ENCODE data around the gene CYP2C18. TPM values are rescaled to one million over a fixed set of nuclear protein-coding genes. Genes with fewer than 3 reads are reported as not detected.
"Not testable (repeated sequence)": the region's sequence is repeated elsewhere in the genome, so short reads cannot be mapped to it uniquely, and the experiment has no call there.

CYP2C18 gene
- total RNA-seq, 4 donors from 2014 or later: 2.7 to 6.8 (median 5.7) TPM

DNA sequence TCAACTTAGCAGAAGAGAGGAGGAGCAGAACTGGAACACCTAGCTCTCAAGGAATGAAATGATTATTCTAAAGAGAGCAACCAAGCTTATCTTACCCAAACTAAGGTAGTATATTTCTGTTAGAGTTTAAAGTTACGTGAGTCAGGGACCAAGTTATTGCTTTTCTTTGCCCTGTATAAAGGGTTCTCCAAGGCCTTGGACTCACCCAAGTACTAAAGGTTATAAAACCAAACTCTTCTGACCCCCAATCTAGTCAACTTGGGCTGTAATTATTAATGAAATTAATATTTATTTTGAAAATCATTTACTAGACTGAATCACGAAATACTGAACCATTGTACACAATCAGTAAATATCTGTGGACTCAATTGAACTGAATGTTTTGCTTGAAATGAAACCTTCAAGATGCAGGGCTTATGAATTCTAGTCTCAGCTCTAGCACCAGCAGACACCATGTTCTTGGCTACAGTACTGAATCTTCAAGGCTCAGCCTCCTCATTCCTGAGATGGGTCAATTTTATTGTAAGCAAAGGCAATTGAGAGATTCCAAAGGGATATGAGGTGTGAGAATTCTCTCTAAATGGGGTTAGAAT lies 77.2 kb downstream of the CYP2C18 start:
- no peak for DNase-seq (ENCODE audit: low spot score in 2 of 2)
- WGBS, 2 donors: 72 to 79% methylated on average over 2 of the region's 2 CpGs
- no peak overlapping the region for H3K4me3 ChIP-seq (ENCODE audit: low read depth, poor library complexity, severe bottlenecking)
- intact Hi-C loops (cut with DNase I; ENCODE audit: low total_unique reads): no loop called here
- no peak for TF ChIP-seq POLR2A (IDR thresholded peaks at IDR 0.05)
- TF ChIP-seq, protein P1, sequence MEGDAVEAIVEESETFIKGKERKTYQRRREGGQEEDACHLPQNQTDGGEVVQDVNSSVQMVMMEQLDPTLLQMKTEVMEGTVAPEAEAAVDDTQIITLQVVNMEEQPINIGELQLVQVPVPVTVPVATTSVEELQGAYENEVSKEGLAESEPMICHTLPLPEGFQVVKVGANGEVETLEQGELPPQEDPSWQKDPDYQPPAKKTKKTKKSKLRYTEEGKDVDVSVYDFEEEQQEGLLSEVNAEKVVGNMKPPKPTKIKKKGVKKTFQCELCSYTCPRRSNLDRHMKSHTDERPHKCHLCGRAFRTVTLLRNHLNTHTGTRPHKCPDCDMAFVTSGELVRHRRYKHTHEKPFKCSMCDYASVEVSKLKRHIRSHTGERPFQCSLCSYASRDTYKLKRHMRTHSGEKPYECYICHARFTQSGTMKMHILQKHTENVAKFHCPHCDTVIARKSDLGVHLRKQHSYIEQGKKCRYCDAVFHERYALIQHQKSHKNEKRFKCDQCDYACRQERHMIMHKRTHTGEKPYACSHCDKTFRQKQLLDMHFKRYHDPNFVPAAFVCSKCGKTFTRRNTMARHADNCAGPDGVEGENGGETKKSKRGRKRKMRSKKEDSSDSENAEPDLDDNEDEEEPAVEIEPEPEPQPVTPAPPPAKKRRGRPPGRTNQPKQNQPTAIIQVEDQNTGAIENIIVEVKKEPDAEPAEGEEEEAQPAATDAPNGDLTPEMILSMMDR (IDR thresholded peaks at IDR 0.05): no peak

DNA sequence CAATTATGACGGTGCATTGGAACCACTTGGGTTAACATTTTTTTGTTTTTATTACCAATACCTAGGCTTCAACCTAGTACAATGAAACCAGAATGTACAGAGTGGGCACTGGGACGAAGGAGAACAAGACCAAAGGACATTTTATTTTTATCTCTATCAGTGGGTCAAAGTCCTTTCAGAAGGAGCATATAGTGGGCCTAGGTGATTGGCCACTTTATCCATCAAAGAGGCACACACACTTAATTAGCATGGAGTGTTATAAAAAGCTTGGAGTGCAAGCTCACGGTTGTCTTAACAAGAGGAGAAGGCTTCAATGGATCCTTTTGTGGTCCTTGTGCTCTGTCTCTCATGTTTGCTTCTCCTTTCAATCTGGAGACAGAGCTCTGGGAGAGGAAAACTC lies 78.9 kb downstream of the CYP2C18 start, which contains the start of gene CYP2C19:
Gene CYP2C19 (plus strand): TSS at position 289 of the 400 bp plus-strand sequence. CDS start 25 bp downstream, at position 314.
- 72 to 80% methylated on average over 3 of the region's 3 CpGs for WGBS, 2 donors
- DNase-seq (ENCODE audit: low spot score in 2 of 2): no peak
- intact Hi-C loops (cut with DNase I; ENCODE audit: low total_unique reads): no loop called here
- H3K4me3 ChIP-seq (ENCODE audit: low read depth, poor library complexity, severe bottlenecking): no peak within 1 kb of the TSS
- no peak for TF ChIP-seq POLR2A (IDR thresholded peaks at IDR 0.05)
- TF ChIP-seq, protein P1 (IDR thresholded peaks at IDR 0.05): no peak

DNA sequence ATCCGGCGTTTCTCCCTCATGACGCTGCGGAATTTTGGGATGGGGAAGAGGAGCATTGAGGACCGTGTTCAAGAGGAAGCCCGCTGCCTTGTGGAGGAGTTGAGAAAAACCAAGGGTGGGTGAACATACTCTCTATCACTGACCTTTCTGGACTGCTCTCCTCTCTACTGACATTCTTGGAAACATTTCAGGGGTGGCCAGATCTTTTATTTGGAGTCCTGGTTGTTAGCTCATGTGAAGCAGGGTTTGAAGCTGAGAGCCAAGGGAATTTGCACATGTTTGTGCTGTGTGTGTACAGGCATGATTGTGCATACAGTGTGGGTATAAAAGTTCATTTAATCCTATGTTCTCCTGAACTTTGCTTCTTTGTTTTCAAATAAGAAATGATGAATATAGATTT lies 91.9 kb downstream of the CYP2C18 start:
- DNase-seq (ENCODE audit: low spot score in 2 of 2); H3K4me3 ChIP-seq (ENCODE audit: low read depth, poor library complexity, severe bottlenecking); intact Hi-C loops (cut with DNase I; ENCODE audit: low total_unique reads): not testable (repeated sequence)
- 90 to 93% methylated on average over 6 of the region's 6 CpGs for WGBS, 2 donors

DNA sequence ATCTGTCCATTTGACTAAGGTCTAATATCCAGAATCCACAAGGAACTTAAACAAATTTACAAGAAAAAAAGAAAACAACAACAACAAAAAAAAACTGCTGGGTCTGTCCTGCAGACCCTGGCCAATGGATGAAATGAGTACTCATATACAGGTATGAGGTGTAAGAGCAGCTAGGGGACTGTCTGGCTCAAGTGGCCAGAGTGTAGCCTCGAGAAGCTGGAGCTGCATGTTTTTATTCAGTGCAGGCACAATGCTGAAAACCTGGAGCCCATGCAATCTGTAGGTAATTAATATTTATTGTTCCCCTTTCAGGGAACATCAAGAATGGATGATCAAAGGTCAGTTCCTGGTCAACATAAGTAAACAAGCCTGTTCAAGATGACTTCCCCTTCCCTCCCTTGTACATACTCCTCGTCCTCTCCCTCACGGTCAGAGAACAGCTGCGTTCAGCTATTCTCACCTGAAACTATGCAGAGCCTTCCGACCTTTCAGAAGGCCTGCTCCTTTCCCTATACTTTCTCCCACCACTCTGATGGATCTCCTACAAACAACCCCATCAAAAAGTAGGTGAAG lies 94.4 kb downstream of the CYP2C18 start:
- no peak for TF ChIP-seq POLR2A (IDR thresholded peaks at IDR 0.05)
- TF ChIP-seq, protein P1 (IDR thresholded peaks at IDR 0.05): no peak
- intact Hi-C loops (cut with DNase I; ENCODE audit: low total_unique reads): no loop called here
- H3K4me3 ChIP-seq (ENCODE audit: low read depth, poor library complexity, severe bottlenecking): no peak overlapping the region
- no peak for DNase-seq (ENCODE audit: low spot score in 2 of 2)
- WGBS, 2 donors: 58 to 69% methylated on average over 5 of the region's 5 CpGs

DNA sequence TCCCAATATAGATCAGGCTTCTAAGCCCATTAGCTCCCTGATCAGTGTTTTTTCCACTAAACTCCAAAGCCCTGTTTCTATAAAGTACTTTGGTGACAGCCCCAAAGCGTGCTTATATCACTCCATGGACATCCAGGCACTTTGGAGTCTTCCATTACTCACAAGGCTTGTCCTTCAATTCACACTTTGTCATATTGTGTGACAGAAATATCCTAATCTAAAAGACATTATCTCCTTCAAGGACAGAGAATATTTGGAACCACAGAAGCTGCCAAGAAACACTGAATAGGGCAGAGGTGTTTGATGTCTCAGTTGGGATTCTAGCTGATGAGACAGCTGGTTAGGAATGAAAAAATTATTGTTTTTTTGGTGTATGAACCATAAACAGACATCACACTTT lies 97.3 kb downstream of the CYP2C18 start:
- DNase-seq (ENCODE audit: low spot score in 2 of 2): no peak
- intact Hi-C loops (cut with DNase I; ENCODE audit: low total_unique reads): no loop called here
- H3K4me3 ChIP-seq (ENCODE audit: low read depth, poor library complexity, severe bottlenecking): no peak overlapping the region
- WGBS, 2 donors: 57 to 67% methylated on average over 1 of the region's 1 CpG
- no peak for TF ChIP-seq POLR2A (IDR thresholded peaks at IDR 0.05)
- TF ChIP-seq, protein P1 (IDR thresholded peaks at IDR 0.05): no peak

DNA sequence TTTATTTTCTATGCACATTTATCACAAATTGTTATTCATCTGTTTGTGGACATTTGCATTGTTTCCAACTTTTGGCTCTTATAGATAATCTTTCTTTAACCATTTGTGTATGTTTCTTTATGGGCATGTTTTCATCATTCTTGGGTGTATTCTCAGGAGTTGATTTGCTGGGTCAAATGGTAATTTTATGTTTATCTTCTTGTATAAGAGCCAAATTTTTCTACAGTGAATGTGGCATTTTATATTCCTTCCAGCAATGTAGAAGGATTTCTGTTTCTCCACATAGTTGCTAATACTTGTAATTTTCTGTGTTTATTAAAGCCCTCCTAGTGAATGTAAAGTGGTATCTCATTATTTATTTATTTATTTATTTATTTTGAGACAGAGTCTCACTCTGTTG lies 100.7 kb downstream of the CYP2C18 start:
- TF ChIP-seq POLR2A (IDR thresholded peaks at IDR 0.05): no peak
- TF ChIP-seq, protein P1 (IDR thresholded peaks at IDR 0.05): no peak
- DNase-seq (ENCODE audit: low spot score in 2 of 2): no peak
- intact Hi-C loops (cut with DNase I; ENCODE audit: low total_unique reads): no loop called here
- H3K4me3 ChIP-seq (ENCODE audit: low read depth, poor library complexity, severe bottlenecking): no peak overlapping the region
